ENCODE results near the gene KRT80.

Gene KRT80

GRCh38 chr12:52238916-52239646, 47.3 kb upstream of the KRT80 start:
- Histone ChIP-seq H3K9me3 (ENCODE audit: control insufficient read depth, low read length) (no peaks in the 10 kb centered on the region), H3K4ac (ENCODE audit: low read depth in 1 of 2, low read length in 2 of 2) (no peak overlapping the region), H3K4me2 (ENCODE audit: low read length, poor library complexity, severe bottlenecking) (no peak overlapping the region), H2BK120ac (ENCODE audit: low read depth, low read length) (no peak overlapping the region), H3K18ac (ENCODE audit: low read depth in 1 of 2, low read length in 2 of 2) (no peak overlapping the region), H2BK12ac (ENCODE audit: low read length in 2 of 2) (no peak overlapping the region), H3K79me1 (replicated peaks; ENCODE audit: low read length, poor library complexity, severe bottlenecking) (no peaks in the 10 kb centered on the region), H4K8ac (ENCODE audit: low read length) (no peak overlapping the region), H4K91ac (ENCODE audit: low read length) (no peak overlapping the region), H3K23ac (ENCODE audit: low read length in 2 of 2) (no peak overlapping the region), H3K27me3 (ENCODE audit: control insufficient read depth in 1 of 2, insufficient read depth in 1 of 2, low read length in 2 of 2) (no peaks in the 10 kb centered on the region), H2AK5ac (ENCODE audit: low read length, severe bottlenecking) (peak overlapping the region; percentile 49), H2AFZ (ENCODE audit: low read depth, low read length) (no peak overlapping the region), H3K4me1 (ENCODE audit: control insufficient read depth, insufficient read depth, low read depth, low read length) (peaks cover 39% of the 10 kb centered on the region), H3K27ac (ENCODE audit: low read length, poor library complexity, severe bottlenecking) (no peak overlapping the region), H2BK15ac (ENCODE audit: low read depth, poor library complexity, severe bottlenecking) (no peak overlapping the region), H3K14ac (ENCODE audit: low read length in 2 of 2) (no peak overlapping the region), H3K36me3 (ENCODE audit: control insufficient read depth in 1 of 2, insufficient read depth in 2 of 2, low read depth in 1 of 2, low read length in 2 of 2) (peaks cover 0 to 23% of the 10 kb centered on the region in 2 experiments), H2BK5ac (ENCODE audit: low read depth, low read length, poor library complexity, severe bottlenecking) (no peak overlapping the region), H3K4me3 (ENCODE audit: insufficient read depth in 1 of 2, low read depth in 1 of 2, low read length in 2 of 2) (no peak overlapping the region), H3K9ac (ENCODE audit: low read length) (no peak overlapping the region)
- DNase-seq: no peak
- WGBS: 87% methylated on average over 7 of the region's 7 CpGs

GRCh38 chr12:52238207-52238840, 46.5 kb upstream of the KRT80 start:
- no peak overlapping the region for H3K9ac ChIP-seq (ENCODE audit: low read length)
- H3K79me1 ChIP-seq (replicated peaks; ENCODE audit: low read length, poor library complexity, severe bottlenecking): no peaks in the 10 kb centered on the region
- peak overlapping the region; percentile 3 for H3K27ac ChIP-seq (ENCODE audit: low read length, poor library complexity, severe bottlenecking)
- H2BK5ac ChIP-seq (ENCODE audit: low read depth, low read length, poor library complexity, severe bottlenecking): no peak overlapping the region
- WGBS: 85% methylated on average over 4 of the region's 4 CpGs
- no peak overlapping the region for H2BK12ac ChIP-seq (ENCODE audit: low read length in 2 of 2)
- peak overlapping the region in 1 of 2 experiments; percentile 7 for H3K14ac ChIP-seq (ENCODE audit: low read length in 2 of 2)
- no peak overlapping the region for H2AFZ ChIP-seq (ENCODE audit: low read depth, low read length)
- H3K4me3 ChIP-seq (ENCODE audit: insufficient read depth in 1 of 2, low read depth in 1 of 2, low read length in 2 of 2): no peak overlapping the region
- H3K4ac ChIP-seq (ENCODE audit: low read depth in 1 of 2, low read length in 2 of 2): no peak overlapping the region
- no peak overlapping the region for H3K23ac ChIP-seq (ENCODE audit: low read length in 2 of 2)
- peaks cover 37% of the 10 kb centered on the region for H3K4me1 ChIP-seq (ENCODE audit: control insufficient read depth, insufficient read depth, low read depth, low read length)
- H3K9me3 ChIP-seq (ENCODE audit: control insufficient read depth, low read length): no peaks in the 10 kb centered on the region
- no peak overlapping the region for H4K91ac ChIP-seq (ENCODE audit: low read length)
- H2BK120ac ChIP-seq (ENCODE audit: low read depth, low read length): no peak overlapping the region
- H3K4me2 ChIP-seq (ENCODE audit: low read length, poor library complexity, severe bottlenecking): no peak overlapping the region
- peaks cover 0 to 5% of the 10 kb centered on the region in 2 experiments for H3K27me3 ChIP-seq (ENCODE audit: control insufficient read depth in 1 of 2, insufficient read depth in 1 of 2, low read length in 2 of 2)
- H3K36me3 ChIP-seq (ENCODE audit: control insufficient read depth in 1 of 2, insufficient read depth in 2 of 2, low read depth in 1 of 2, low read length in 2 of 2): peaks cover 0 to 23% of the 10 kb centered on the region in 2 experiments
- H4K8ac ChIP-seq (ENCODE audit: low read length): no peak overlapping the region
- no peak for DNase-seq
- peak overlapping the region; percentile 47 for H2AK5ac ChIP-seq (ENCODE audit: low read length, severe bottlenecking)
- no peak overlapping the region for H2BK15ac ChIP-seq (ENCODE audit: low read depth, poor library complexity, severe bottlenecking)
- no peak overlapping the region for H3K18ac ChIP-seq (ENCODE audit: low read depth in 1 of 2, low read length in 2 of 2)

GRCh38 chr12:52236386-52237050, 44.7 kb upstream of the KRT80 start:
- Histone ChIP-seq H4K8ac (ENCODE audit: low read length) (no peak overlapping the region), H3K14ac (ENCODE audit: low read length in 2 of 2) (no peak overlapping the region), H3K18ac (ENCODE audit: low read depth in 1 of 2, low read length in 2 of 2) (no peak overlapping the region), H3K4ac (ENCODE audit: low read depth in 1 of 2, low read length in 2 of 2) (no peak overlapping the region), H4K91ac (ENCODE audit: low read length) (no peak overlapping the region), H2AK5ac (ENCODE audit: low read length, severe bottlenecking) (no peak overlapping the region), H3K4me3 (ENCODE audit: insufficient read depth in 1 of 2, low read depth in 1 of 2, low read length in 2 of 2) (no peak overlapping the region), H2BK15ac (ENCODE audit: low read depth, poor library complexity, severe bottlenecking) (no peak overlapping the region), H2BK12ac (ENCODE audit: low read length in 2 of 2) (no peak overlapping the region), H3K4me2 (ENCODE audit: low read length, poor library complexity, severe bottlenecking) (no peak overlapping the region), H2AFZ (ENCODE audit: low read depth, low read length) (no peak overlapping the region), H3K27ac (ENCODE audit: low read length, poor library complexity, severe bottlenecking) (no peak overlapping the region), H3K36me3 (ENCODE audit: control insufficient read depth in 1 of 2, insufficient read depth in 2 of 2, low read depth in 1 of 2, low read length in 2 of 2) (peaks cover 0 to 26% of the 10 kb centered on the region in 2 experiments), H2BK120ac (ENCODE audit: low read depth, low read length) (no peak overlapping the region), H3K27me3 (ENCODE audit: control insufficient read depth in 1 of 2, insufficient read depth in 1 of 2, low read length in 2 of 2) (peaks cover 8 to 23% of the 10 kb centered on the region in 2 experiments), H3K9ac (ENCODE audit: low read length) (no peak overlapping the region), H3K9me3 (ENCODE audit: control insufficient read depth, low read length) (no peaks in the 10 kb centered on the region), H3K4me1 (ENCODE audit: control insufficient read depth, insufficient read depth, low read depth, low read length) (peaks cover 46% of the 10 kb centered on the region), H3K79me1 (replicated peaks; ENCODE audit: low read length, poor library complexity, severe bottlenecking) (no peaks in the 10 kb centered on the region), H2BK5ac (ENCODE audit: low read depth, low read length, poor library complexity, severe bottlenecking) (no peak overlapping the region), H3K23ac (ENCODE audit: low read length in 2 of 2) (no peak overlapping the region)
- DNase-seq: no peak
- 95% methylated on average over 2 of the region's 3 CpGs for WGBS

- H3K4me2 ChIP-seq (ENCODE audit: low read length, poor library complexity, severe bottlenecking): no peak overlapping the region
- peaks cover 8 to 24% of the 10 kb centered on the region in 2 experiments for H3K27me3 ChIP-seq (ENCODE audit: control insufficient read depth in 1 of 2, insufficient read depth in 1 of 2, low read length in 2 of 2)
- no peak overlapping the region for H4K8ac ChIP-seq (ENCODE audit: low read length)
- no peak overlapping the region for H2BK15ac ChIP-seq (ENCODE audit: low read depth, poor library complexity, severe bottlenecking)
- no peak overlapping the region for H3K4ac ChIP-seq (ENCODE audit: low read depth in 1 of 2, low read length in 2 of 2)
- H3K14ac ChIP-seq (ENCODE audit: low read length in 2 of 2): no peak overlapping the region
- no peak overlapping the region for H4K91ac ChIP-seq (ENCODE audit: low read length)
- H3K4me3 ChIP-seq (ENCODE audit: insufficient read depth in 1 of 2, low read depth in 1 of 2, low read length in 2 of 2): no peak overlapping the region
- H2AK5ac ChIP-seq (ENCODE audit: low read length, severe bottlenecking): no peak overlapping the region
- no peak overlapping the region for H3K23ac ChIP-seq (ENCODE audit: low read length in 2 of 2)
- no peaks in the 10 kb centered on the region for H3K9me3 ChIP-seq (ENCODE audit: control insufficient read depth, low read length)
- peaks cover 47% of the 10 kb centered on the region for H3K4me1 ChIP-seq (ENCODE audit: control insufficient read depth, insufficient read depth, low read depth, low read length)
- H3K27ac ChIP-seq (ENCODE audit: low read length, poor library complexity, severe bottlenecking): no peak overlapping the region
- no peak overlapping the region for H2BK120ac ChIP-seq (ENCODE audit: low read depth, low read length)
- H2BK5ac ChIP-seq (ENCODE audit: low read depth, low read length, poor library complexity, severe bottlenecking): no peak overlapping the region
- peaks cover 0 to 21% of the 10 kb centered on the region in 2 experiments for H3K36me3 ChIP-seq (ENCODE audit: control insufficient read depth in 1 of 2, insufficient read depth in 2 of 2, low read depth in 1 of 2, low read length in 2 of 2)
- H2AFZ ChIP-seq (ENCODE audit: low read depth, low read length): no peak overlapping the region
- H3K18ac ChIP-seq (ENCODE audit: low read depth in 1 of 2, low read length in 2 of 2): no peak overlapping the region
- H3K79me1 ChIP-seq (replicated peaks; ENCODE audit: low read length, poor library complexity, severe bottlenecking): no peaks in the 10 kb centered on the region
- H2BK12ac ChIP-seq (ENCODE audit: low read length in 2 of 2): no peak overlapping the region
- DNase-seq: no peak
- no peak overlapping the region for H3K9ac ChIP-seq (ENCODE audit: low read length)
- WGBS: 93% methylated on average over 2 of the region's 4 CpGs
Measured at GRCh38 chr12:52235822-52236361, 44.1 kb upstream of the KRT80 start.

Measured in mesenchymal stem cell (in vitro differentiated cells and primary cell).